HEK293 (cell line): Measurements from ENCODE around the gene KIAA0232.

ENCODE experiments used
- CTCF ChIA-PET: fragments of 350-600 bp; formaldehyde crosslinking; extraction: SDS; loops from one replicate; lab custom pipeline; 2021; ENCODE audit warnings: antibody characterized with exemption; lab: Yijun Ruan, JAX
- POLR2A ChIA-PET: fragments of 300-600 bp; formaldehyde crosslinking; extraction: SDS; loops from one replicate; lab custom pipeline; 2020; ENCODE audit warnings: antibody characterized with exemption, inconsistent platforms; lab: Yijun Ruan, JAX
- H3K27ac ChIP-seq: fragments of 200-500 bp; sonication (Bioruptor generic); 2 replicates; pipeline ENCODE4 v1.5.1; 2014; ENCODE audit warnings: low read depth, low read length, control low read depth, inconsistent platforms; ENCODE audit errors: extremely low read depth
- H3K36me3 ChIP-seq, 2 experiments: fragments of 200-500 bp in 1 of 2; sonication (Bioruptor generic) in 1 of 2; 1 replicate in 1 of 2; 2 replicates in 1 of 2; pipeline ENCODE4 v1.5.1; 2014 to 2017; ENCODE audit warnings: inconsistent platforms in 2 of 2, low read length in 2 of 2; ENCODE audit not compliant: control insufficient read depth in 2 of 2, insufficient read depth in 1 of 2
- H3K4me1 ChIP-seq: fragments of 200-500 bp; sonication (Bioruptor generic); 2 replicates; pipeline ENCODE4 v1.5.1; 2014; ENCODE audit warnings: mild to moderate bottlenecking, low read length, inconsistent platforms; ENCODE audit not compliant: control insufficient read depth, insufficient read depth
- H3K4me3 ChIP-seq: 2 replicates; pipeline ENCODE4 v1.5.1; 2011; ENCODE audit warnings: low read depth, mild to moderate bottlenecking, control low read depth, low read length, moderate library complexity
- H3K9me3 ChIP-seq: fragments of 200-500 bp; sonication (Bioruptor generic); 2 replicates; pipeline ENCODE4 v1.5.1; 2014; ENCODE audit warnings: low read depth, low read length, inconsistent platforms; ENCODE audit not compliant: control insufficient read depth, insufficient read depth
- ATF2 ChIP-seq: fragments of 450-650 bp; formaldehyde crosslinking; IDR thresholded peaks from 2 replicates; pipeline ENCODE4 v1.5.1; 2016; ENCODE audit warnings: missing biosample characterization, missing genetic modification characterization, low read depth
- BCL11B ChIP-seq: fragments of 450-650 bp; formaldehyde crosslinking; IDR thresholded peaks from 2 replicates; pipeline ENCODE4 v1.5.1; 2016; ENCODE audit warnings: low read depth, missing biosample characterization, missing genetic modification characterization
- GFI1B ChIP-seq: fragments of 450-650 bp; formaldehyde crosslinking; IDR thresholded peaks from 2 replicates; pipeline ENCODE4 v1.5.1; 2016; ENCODE audit warnings: missing biosample characterization, missing genetic modification characterization
- HOXD13 ChIP-seq: sonication (generic); formaldehyde crosslinking; IDR thresholded peaks from 2 replicates; pipeline ENCODE4 v1.8.0; 2022; ENCODE audit warnings: missing genetic modification reagents, borderline replicate concordance
- IKZF3 ChIP-seq: fragments of 450-650 bp; IDR thresholded peaks from 2 replicates; pipeline ENCODE4 v1.5.0; 2018; ENCODE audit warnings: missing biosample characterization, mild to moderate bottlenecking, missing genetic modification characterization, moderate library complexity
- KLF10 ChIP-seq: fragments of 450-650 bp; IDR thresholded peaks from 2 replicates; pipeline ENCODE4 v1.5.1; 2018; ENCODE audit warnings: missing biosample characterization, mild to moderate bottlenecking, missing genetic modification characterization
- KLF7 ChIP-seq: fragments of 450-650 bp; formaldehyde crosslinking; IDR thresholded peaks from 2 replicates; pipeline ENCODE4 v1.5.1; 2016; ENCODE audit warnings: missing biosample characterization, missing genetic modification characterization, borderline replicate concordance
- PRDM10 ChIP-seq: fragments of 450-650 bp; formaldehyde crosslinking; IDR thresholded peaks from 2 replicates; pipeline ENCODE4 v1.5.1; 2016; ENCODE audit warnings: missing biosample characterization, missing genetic modification characterization
- SCRT2 ChIP-seq: fragments of 450-650 bp; formaldehyde crosslinking; IDR thresholded peaks from 2 replicates; pipeline ENCODE4 v1.5.1; 2016; ENCODE audit warnings: missing biosample characterization, missing genetic modification characterization
- TCF7L2 ChIP-seq: IDR thresholded peaks from 2 replicates; pipeline ENCODE4 v1.6.1; 2011; ENCODE audit warnings: low read depth, mild to moderate bottlenecking, inconsistent platforms, low read length, moderate library complexity, borderline replicate concordance
- ZBTB17 ChIP-seq: fragments of 450-650 bp; formaldehyde crosslinking; IDR thresholded peaks from 2 replicates; pipeline ENCODE4 v1.5.1; 2016; ENCODE audit warnings: missing biosample characterization, missing genetic modification characterization
- ZEB2 ChIP-seq: fragments of 450-650 bp; formaldehyde crosslinking; IDR thresholded peaks from 2 replicates; pipeline ENCODE4 v1.5.1; 2016; ENCODE audit warnings: missing biosample characterization, missing genetic modification characterization
- ZNF133 ChIP-seq: fragments of 450-650 bp; formaldehyde crosslinking; IDR thresholded peaks from 2 replicates; pipeline ENCODE4 v1.5.1; 2016; ENCODE audit warnings: missing biosample characterization, missing genetic modification characterization
- ZNF155 ChIP-seq: fragments of 450-650 bp; formaldehyde crosslinking; IDR thresholded peaks from 2 replicates; pipeline ENCODE4 v1.5.1; 2016; ENCODE audit warnings: missing biosample characterization, missing genetic modification characterization
- ZNF16 ChIP-seq: fragments of 450-650 bp; formaldehyde crosslinking; IDR thresholded peaks from 2 replicates; pipeline ENCODE4 v1.5.1; 2016; ENCODE audit warnings: low read depth, missing biosample characterization, missing genetic modification characterization
- ZNF19 ChIP-seq: fragments of 450-650 bp; formaldehyde crosslinking; IDR thresholded peaks from 2 replicates; pipeline ENCODE4; 2016; ENCODE audit warnings: missing biosample characterization, missing genetic modification characterization, low read depth
- ZNF202 ChIP-seq: fragments of 450-650 bp; formaldehyde crosslinking; IDR thresholded peaks from 2 replicates; pipeline ENCODE4 v1.5.1; 2016; ENCODE audit warnings: missing biosample characterization, missing genetic modification characterization, borderline replicate concordance
- ZNF341 ChIP-seq: fragments of 450-650 bp; formaldehyde crosslinking; IDR thresholded peaks from 2 replicates; pipeline ENCODE4; 2016; ENCODE audit warnings: low read depth, missing biosample characterization, missing genetic modification characterization
- ZNF404 ChIP-seq: fragments of 450-650 bp; formaldehyde crosslinking; IDR thresholded peaks from 2 replicates; pipeline ENCODE4 v1.5.1; 2017; ENCODE audit warnings: missing biosample characterization, missing genetic modification characterization
- ZNF48 ChIP-seq: fragments of 450-650 bp; formaldehyde crosslinking; IDR thresholded peaks from 2 replicates; pipeline ENCODE4 v1.5.1; 2016; ENCODE audit warnings: missing biosample characterization, missing genetic modification characterization
- ZNF510 ChIP-seq: fragments of 450-650 bp; formaldehyde crosslinking; IDR thresholded peaks from 2 replicates; pipeline ENCODE4 v1.5.1; 2018; ENCODE audit warnings: mild to moderate bottlenecking, missing genetic modification characterization, missing biosample characterization; ENCODE audit not compliant: insufficient replicate concordance
- ZNF513 ChIP-seq: fragments of 450-650 bp; IDR thresholded peaks from 2 replicates; pipeline ENCODE4 v1.5.1; 2018; ENCODE audit warnings: missing biosample characterization, missing genetic modification characterization
- ZNF585B ChIP-seq: fragments of 450-650 bp; formaldehyde crosslinking; IDR thresholded peaks from 2 replicates; pipeline ENCODE4 v1.5.1; 2016; ENCODE audit warnings: missing biosample characterization, missing genetic modification characterization
- ZNF677 ChIP-seq: fragments of 450-650 bp; IDR thresholded peaks from 2 replicates; pipeline ENCODE4 v1.5.0; 2018; ENCODE audit warnings: missing biosample characterization, mild to moderate bottlenecking, missing genetic modification characterization, moderate library complexity

Gene KIAA0232

GRCh38 chr4:6783111-6783981 lies 819 bp downstream of the KIAA0232 start (continued):
- TF ChIP-seq ZNF202 (tag by site-specific recombination) (no peak), KLF10 (tag by site-specific recombination) (0 out of 2 replicates have a peak, but pooled peaks have one; percentile 15), KLF7 (tag by site-specific recombination) (no peak), GFI1B (tag by site-specific recombination) (no peak), TCF7L2 (no peak), IKZF3 (peak; percentile 84), ZNF19 (no peak), ZNF585B (tag by site-specific recombination) (no peak), ZNF155 (no peak), ZEB2 (peak; percentile 59; the same call in 1 of the 2 replicates), ZNF48 (no peak), PRDM10 (tag by site-specific recombination) (no peak), SCRT2 (tag by site-specific recombination) (no peak), ZNF677 (tag by site-specific recombination) (0 out of 2 replicates have a peak, but pooled peaks have one; percentile 46), ZNF404 (no peak)

- peaks cover 0 to 6% of the 10 kb centered on the region in 2 experiments; a peak in 2 of 3 replicates for H3K36me3 ChIP-seq
- H3K27ac ChIP-seq = no peak overlapping the region
- CTCF ChIA-PET = interaction anchor here (0.6 kb wide), 1 partner anchor 1223 kb away, joined by 4 read pairs; no protein-coding TSS in a partner anchor
- no peak for TF ChIP-seq ZNF510 (tag by site-specific recombination)
- TF ChIP-seq ZNF16 (tag by site-specific recombination) = no peak
- TF ChIP-seq ZNF513 = no peak
- TF ChIP-seq ZNF341 (tag by site-specific recombination) = no peak
- TF ChIP-seq ZNF133 = no peak
- no peak for TF ChIP-seq ATF2
- no peak for TF ChIP-seq ZBTB17 (tag by site-specific recombination)
- TF ChIP-seq HOXD13 (CRISPR knock-in tag) = no peak
- TF ChIP-seq BCL11B (tag by site-specific recombination) = no peak
- no peak overlapping the region for H3K4me3 ChIP-seq
- H3K9me3 ChIP-seq = no peaks in the 10 kb centered on the region
- POLR2A ChIA-PET = interaction anchor here (0.5 kb wide), 1 partner anchor 21 kb away, joined by 5 read pairs; no protein-coding TSS in a partner anchor
- H3K4me1 ChIP-seq = no peaks in the 10 kb centered on the region
Observed at GRCh38 chr4:6785572-6785925, 3.0 kb downstream of the KIAA0232 start.
